Upper lobe of left lung (tissue), 6 donors: ENCODE data around the gene RBP5. TPM values are rescaled to one million over a fixed set of nuclear protein-coding genes. Genes with fewer than 3 reads are reported as not detected.
A peak's percentile ranks its signal among the peaks of the same experiment; 100 is the strongest.

Source experiments
- ATAC-seq, 2 donors: fragments of 200-7000 bp; cut with Tn5 transposase; one replicate each; pipeline ENCODE4 v1.9.1; 2022; ENCODE audit warnings: mild to moderate bottlenecking in 2 of 2, moderate library complexity in 2 of 2; ENCODE audit not compliant: low FRiP score in 2 of 2
- DNase-seq, 2 donors: peaks; one replicate each; pipeline ENCODE4 v3.0.0-alpha.2; 2019 to 2020
- H3K27ac ChIP-seq, 4 donors: fragments of 200-600 bp; sonication (generic); one replicate each; pipeline ENCODE4 v1.5.1; 2016 to 2019
- H3K27me3 ChIP-seq, 4 donors: fragments of 200-600 bp; sonication (generic); one replicate each; pipeline ENCODE4 v1.5.1; 2017 to 2019
- H3K36me3 ChIP-seq, 4 donors: fragments of 200-600 bp; sonication (generic); one replicate each; pipeline ENCODE4 v1.5.1; 2016 to 2019
- H3K4me1 ChIP-seq, 4 donors: fragments of 200-600 bp; sonication (generic); one replicate each; pipeline ENCODE4 v1.5.1; 2018 to 2019
- H3K4me3 ChIP-seq, 4 donors: fragments of 200-600 bp; sonication (generic); one replicate each; pipeline ENCODE4 v1.5.1; 2017 to 2019; ENCODE audit warnings: mild to moderate bottlenecking in 2 of 4, moderate library complexity in 1 of 4
- H3K9me3 ChIP-seq, 4 donors: fragments of 200-600 bp; sonication (generic); one replicate each; pipeline ENCODE4 v1.5.1; 2018 to 2019
- CTCF ChIP-seq, 6 experiments: fragments of 450-650 bp in 4 of 6; fragments of 200-600 bp in 2 of 6; sonication (generic) in 2 of 6; IDR thresholded peaks; one replicate each; pipeline ENCODE4 v1.5.1; 2016 to 2019; ENCODE audit warnings: antibody characterized with exemption in 6 of 6
- EP300 ChIP-seq, 4 donors: sonication (generic); formaldehyde crosslinking; IDR thresholded peaks; one replicate each; pipeline ENCODE4 v1.5.1; 2017; ENCODE audit warnings: antibody characterized with exemption in 4 of 4, control low read depth in 2 of 4
- POLR2A ChIP-seq, 4 donors: fragments of 450-650 bp; IDR thresholded peaks; one replicate each; pipeline ENCODE4 v1.5.1; 2016 to 2017; ENCODE audit warnings: antibody characterized with exemption in 4 of 4, mild to moderate bottlenecking in 2 of 4
- POLR2AphosphoS5 ChIP-seq, 2 donors: sonication (generic); formaldehyde crosslinking; IDR thresholded peaks; one replicate each; pipeline ENCODE4 v1.5.1; 2017; ENCODE audit warnings: antibody characterized with exemption in 2 of 2
- WGBS, 2 donors: methylation state at CpG; one replicate each; pipeline ENCODE4 v1.1.5; 2017 to 2018; 5-methylcytosine and 5-hydroxymethylcytosine counted together
- total RNA-seq, 6 donors: library from RNA; depleted of rRNA in 4 of 6; stranded (reverse); fragments of >200 nt in 4 of 6; gene quantifications; one replicate each; pipeline versions ENCODE4 v1.1.0 to v1.2.1, GENCODE V29; 2016 to 2021
- donor health status: DM: no; HTN: no; CAD: no; lungs with moderate emphysema.
- donor health status: DM: no; HTN: yes; CAD: no; lungs with severe emphysema.

Gene RBP5
- total RNA-seq, 6 donors from 2014 or later, result 1.8 to 6.9 TPM; not detected in 4

GRCh38 chr12:7143564-7143963 is 14.9 kb upstream of the RBP5 start:
- Histone ChIP-seq H3K4me1 (no peaks in the 10 kb centered on the region), H3K27me3 (no peaks in the 10 kb centered on the region), H3K4me3 (no peak overlapping the region), H3K36me3 (peaks cover 0 to 41% (median 10%) of the 10 kb centered on the region in 4 donors), H3K27ac (no peak overlapping the region), H3K9me3 (no peaks in the 10 kb centered on the region)
- no peak for TF ChIP-seq POLR2A (IDR thresholded peaks at IDR 0.05)
- TF ChIP-seq POLR2AphosphoS5 (IDR thresholded peaks at IDR 0.05), result no peak
- no peak for TF ChIP-seq EP300 (IDR thresholded peaks at IDR 0.05)
- no peak for TF ChIP-seq CTCF (IDR thresholded peaks at IDR 0.05)
- ATAC-seq (no peak), DNase-seq (no peak)
- WGBS, 2 donors, result 94 to 98% methylated on average over 7 of the region's 7 CpGs

- no peaks in the 10 kb centered on the region for H3K27me3 ChIP-seq
- 87 to 90% methylated on average over 18 of the region's 18 CpGs for WGBS, 2 donors
- no peaks in the 10 kb centered on the region for H3K4me1 ChIP-seq
- TF ChIP-seq EP300 (IDR thresholded peaks at IDR 0.05), result no peak
- no peak for TF ChIP-seq POLR2A (IDR thresholded peaks at IDR 0.05)
- no peak for TF ChIP-seq CTCF (IDR thresholded peaks at IDR 0.05)
- TF ChIP-seq POLR2AphosphoS5 (IDR thresholded peaks at IDR 0.05), result no peak
- no peaks in the 10 kb centered on the region for H3K9me3 ChIP-seq
- H3K27ac ChIP-seq, result no peak overlapping the region
- peaks cover 0 to 38% (median 10%) of the 10 kb centered on the region in 4 donors for H3K36me3 ChIP-seq
- peak in 1 of 2 donors; percentile 28 for ATAC-seq
- no peak overlapping the region for H3K4me3 ChIP-seq
- peak in 1 of 2 donors; percentile 68 for DNase-seq
Observed at GRCh38 chr12:7142809-7143465, 14.2 kb upstream of the RBP5 start.

GRCh38 chr12:7142056-7142644 is 13.5 kb upstream of the RBP5 start:
- no peaks in the 10 kb centered on the region for H3K4me1 ChIP-seq
- H3K27ac ChIP-seq, result no peak overlapping the region
- TF ChIP-seq CTCF (IDR thresholded peaks at IDR 0.05) (peak; percentile 57 to 72 (median 66)), POLR2AphosphoS5 (IDR thresholded peaks at IDR 0.05) (no peak), POLR2A (IDR thresholded peaks at IDR 0.05) (no peak), EP300 (IDR thresholded peaks at IDR 0.05) (no peak)
- no peaks in the 10 kb centered on the region for H3K27me3 ChIP-seq
- peak; percentile 63 to 74 for ATAC-seq
- no peaks in the 10 kb centered on the region for H3K9me3 ChIP-seq
- DNase-seq, result peak in 1 of 2 donors; percentile 64
- H3K4me3 ChIP-seq, result no peak overlapping the region
- WGBS, 2 donors, result 65 to 79% methylated on average over 5 of the region's 5 CpGs
- peaks cover 0 to 39% (median 11%) of the 10 kb centered on the region in 4 donors for H3K36me3 ChIP-seq

- H3K9me3 ChIP-seq, result no peaks in the 10 kb centered on the region
- no peak overlapping the region for H3K27ac ChIP-seq
- 90 to 95% methylated on average over 7 of the region's 7 CpGs for WGBS, 2 donors
- H3K4me3 ChIP-seq, result no peak overlapping the region
- DNase-seq (no peak), ATAC-seq (no peak)
- H3K4me1 ChIP-seq, result no peaks in the 10 kb centered on the region
- H3K36me3 ChIP-seq, result peaks cover 0 to 39% (median 13%) of the 10 kb centered on the region in 4 donors
- TF ChIP-seq EP300 (IDR thresholded peaks at IDR 0.05), result no peak
- TF ChIP-seq POLR2AphosphoS5 (IDR thresholded peaks at IDR 0.05), result no peak
- TF ChIP-seq CTCF (IDR thresholded peaks at IDR 0.05), result no peak
- TF ChIP-seq POLR2A (IDR thresholded peaks at IDR 0.05), result no peak
- no peaks in the 10 kb centered on the region for H3K27me3 ChIP-seq
Observed at GRCh38 chr12:7141351-7142005, 12.8 kb upstream of the RBP5 start.
